AG10803 (cell line): ENCODE measurements around the gene DISC1.
A peak's percentile ranks its signal among the peaks of the same experiment; 100 is the strongest.

Source experiments
- DNase-seq: peaks from one replicate; pipeline ENCODE4 v3.0.0; 2010; ENCODE audit warnings: low read depth
- H3K4me3 ChIP-seq: 2 replicates; pipeline ENCODE4 v1.5.1; 2011; ENCODE audit warnings: mild to moderate bottlenecking, low read length, control low read depth
- TF ChIP-seq, protein P1 (sequence below): conservative IDR thresholded peaks from 2 replicates; pipeline ENCODE4 v1.5.1; 2011; ENCODE audit warnings: mild to moderate bottlenecking, low read length, control low read depth, inconsistent platforms

The DISC1 gene

DNA sequence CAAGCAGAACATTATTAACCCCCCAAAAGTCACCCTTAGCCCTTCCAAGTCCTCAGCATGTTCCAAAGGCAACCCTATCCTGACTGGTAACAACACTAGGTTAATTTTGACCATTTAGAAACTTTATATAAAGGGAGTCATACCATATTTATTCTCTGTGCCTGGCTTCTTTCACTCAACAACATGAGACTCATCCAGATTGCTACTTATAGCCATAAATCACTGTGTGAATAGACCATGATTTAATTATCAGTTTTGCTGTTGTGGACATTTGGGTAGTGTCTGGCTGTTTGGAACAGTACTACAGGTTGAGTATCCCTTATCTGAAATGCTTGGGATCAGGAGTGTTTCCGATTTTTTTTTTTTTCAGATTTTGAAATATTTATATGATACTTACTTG is 252.1 kb downstream of the DISC1 start:
- no peak for DNase-seq
- TF ChIP-seq, protein P1, sequence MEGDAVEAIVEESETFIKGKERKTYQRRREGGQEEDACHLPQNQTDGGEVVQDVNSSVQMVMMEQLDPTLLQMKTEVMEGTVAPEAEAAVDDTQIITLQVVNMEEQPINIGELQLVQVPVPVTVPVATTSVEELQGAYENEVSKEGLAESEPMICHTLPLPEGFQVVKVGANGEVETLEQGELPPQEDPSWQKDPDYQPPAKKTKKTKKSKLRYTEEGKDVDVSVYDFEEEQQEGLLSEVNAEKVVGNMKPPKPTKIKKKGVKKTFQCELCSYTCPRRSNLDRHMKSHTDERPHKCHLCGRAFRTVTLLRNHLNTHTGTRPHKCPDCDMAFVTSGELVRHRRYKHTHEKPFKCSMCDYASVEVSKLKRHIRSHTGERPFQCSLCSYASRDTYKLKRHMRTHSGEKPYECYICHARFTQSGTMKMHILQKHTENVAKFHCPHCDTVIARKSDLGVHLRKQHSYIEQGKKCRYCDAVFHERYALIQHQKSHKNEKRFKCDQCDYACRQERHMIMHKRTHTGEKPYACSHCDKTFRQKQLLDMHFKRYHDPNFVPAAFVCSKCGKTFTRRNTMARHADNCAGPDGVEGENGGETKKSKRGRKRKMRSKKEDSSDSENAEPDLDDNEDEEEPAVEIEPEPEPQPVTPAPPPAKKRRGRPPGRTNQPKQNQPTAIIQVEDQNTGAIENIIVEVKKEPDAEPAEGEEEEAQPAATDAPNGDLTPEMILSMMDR, result no peak
- no peak overlapping the region for H3K4me3 ChIP-seq

DNA sequence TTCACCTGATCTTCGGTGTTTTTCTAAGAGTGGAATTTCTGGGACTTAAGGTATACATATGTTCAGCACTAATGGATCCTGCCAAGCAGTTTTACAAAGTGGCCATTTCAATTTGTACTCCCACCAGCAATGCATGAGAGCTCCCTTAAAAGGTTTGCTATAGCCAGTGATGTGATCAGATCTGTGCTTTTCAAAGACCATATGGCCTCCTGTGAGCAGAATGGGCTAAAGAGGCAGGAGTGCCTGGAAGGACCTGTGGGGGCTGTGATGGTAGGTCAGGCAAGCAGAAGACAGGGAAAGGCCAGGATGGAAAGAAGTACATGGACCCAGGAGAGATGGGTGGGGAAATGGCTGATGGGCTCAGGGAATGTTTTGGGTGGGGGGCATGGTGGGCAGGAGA is 252.7 kb downstream of the DISC1 start:
- no peak overlapping the region for H3K4me3 ChIP-seq
- no peak for DNase-seq
- TF ChIP-seq, protein P1, result no peak

DNA sequence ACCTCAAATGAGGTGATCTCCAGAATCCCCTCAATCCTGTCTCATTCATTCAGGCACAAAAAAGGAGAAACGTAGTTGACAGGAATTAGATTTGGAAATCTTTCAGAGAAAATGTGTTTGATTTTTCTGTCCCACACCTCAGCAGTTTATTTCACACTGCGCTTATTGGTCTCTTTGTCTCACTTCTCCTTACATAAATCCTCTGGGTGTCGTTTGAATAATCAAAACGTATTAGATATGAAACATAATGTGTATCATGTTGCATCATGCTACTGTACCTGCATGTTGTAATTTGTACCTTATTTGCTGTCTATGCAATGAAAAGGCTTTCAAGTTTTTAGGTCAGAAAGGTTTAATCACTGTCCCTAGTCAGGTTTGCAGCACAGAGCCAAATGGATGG is 255.7 kb downstream of the DISC1 start:
- DNase-seq, result no peak
- H3K4me3 ChIP-seq, result no peak overlapping the region
- TF ChIP-seq, protein P1, result no peak

DNA sequence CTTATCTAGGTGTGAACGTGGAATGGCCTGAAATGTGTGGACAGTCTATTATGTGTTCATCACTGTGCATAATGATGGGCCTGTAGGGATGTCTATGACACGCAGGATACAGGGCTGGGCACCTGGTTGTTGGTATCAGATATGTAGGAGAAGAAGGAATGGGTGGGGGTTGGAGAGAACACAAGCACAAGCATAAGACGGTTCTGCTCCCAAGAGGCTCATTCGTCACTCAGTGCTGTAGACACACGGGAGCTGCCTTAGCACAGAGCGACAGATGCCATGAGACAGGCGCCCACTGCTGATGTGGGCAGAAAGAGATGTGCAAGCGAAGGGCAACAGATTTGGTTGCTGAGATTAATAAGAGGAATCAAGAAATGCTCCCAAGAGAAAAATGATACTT is 256.2 kb downstream of the DISC1 start:
- no peak for DNase-seq
- no peak overlapping the region for H3K4me3 ChIP-seq
- TF ChIP-seq, protein P1, result no peak

DNA sequence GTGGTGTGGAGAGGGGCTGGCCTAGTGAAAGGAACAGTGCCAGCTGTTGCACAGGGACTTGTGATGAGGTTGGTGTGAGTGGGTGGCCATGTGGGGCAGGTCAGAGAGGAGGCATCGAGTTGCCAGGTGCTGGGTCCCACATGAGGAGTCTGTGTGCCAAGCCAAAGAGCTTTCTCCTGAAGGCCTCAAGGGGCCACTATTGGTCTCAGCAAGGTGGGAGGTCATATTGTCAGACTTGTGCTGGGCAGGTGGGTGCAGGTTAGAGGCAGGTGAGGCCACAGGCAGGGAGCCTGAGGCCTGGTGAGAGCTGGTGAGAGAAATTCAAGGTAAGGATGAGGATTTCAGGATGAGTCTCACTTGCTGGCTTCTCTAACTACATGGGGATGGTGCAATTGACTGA is 256.8 kb downstream of the DISC1 start:
- DNase-seq, result no peak
- TF ChIP-seq, protein P1, result no peak
- H3K4me3 ChIP-seq, result no peak overlapping the region

- DNase-seq, result peak; percentile 12
- TF ChIP-seq, protein P1, result no peak
- no peak overlapping the region for H3K4me3 ChIP-seq
These were observed 258.7 kb downstream of the DISC1 start for GRCh38 chr1:231885209-231885854.

DNA sequence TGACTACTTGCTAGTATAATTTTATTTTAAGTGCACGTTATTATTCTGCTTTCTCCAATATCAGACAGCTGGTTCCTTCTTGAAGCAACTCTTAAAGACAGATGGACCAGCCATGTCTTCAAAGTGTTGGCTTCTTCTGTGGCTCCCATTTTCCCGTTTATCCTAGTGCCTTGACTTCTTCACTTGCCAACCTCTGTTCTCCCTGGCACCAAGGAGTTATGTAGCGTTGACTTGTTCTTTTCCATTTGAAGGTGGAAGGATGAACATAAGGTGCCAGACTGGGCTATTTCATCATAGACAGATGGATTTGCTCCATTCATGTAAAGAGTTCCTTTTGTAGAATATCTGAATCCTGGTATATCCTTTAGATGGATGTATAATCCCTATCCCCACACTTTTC is 260.6 kb downstream of the DISC1 start:
- no peak for DNase-seq
- H3K4me3 ChIP-seq, result no peak overlapping the region
- TF ChIP-seq, protein P1, result no peak
